Tibial nerve (tissue), 3 donors: ENCODE data around the gene LBHD2.

Experiments used
- CTCF ChIP-seq, 5 experiments: fragments of 200-600 bp in 3 of 5; fragments of 450-650 bp in 2 of 5; sonication (generic) in 3 of 5; IDR thresholded peaks; one replicate each; pipeline ENCODE4 v1.5.1; 2016 to 2019; ENCODE audit warnings: antibody characterized with exemption in 5 of 5, mild to moderate bottlenecking in 3 of 5, moderate library complexity in 2 of 5
- POLR2A ChIP-seq, 2 donors: fragments of 450-650 bp; IDR thresholded peaks; one replicate each; pipeline ENCODE4 v1.6.1; 2017; ENCODE audit warnings: antibody characterized with exemption in 2 of 2, mild to moderate bottlenecking in 2 of 2, moderate library complexity in 2 of 2

GRCh38 chr14:103099081-103099732 lies 15.2 kb downstream of the LBHD2 start:
- no peak for TF ChIP-seq POLR2A (IDR thresholded peaks at IDR 0.05)
- TF ChIP-seq CTCF (IDR thresholded peaks at IDR 0.05) = no peak
